Measurements from ENCODE around the gene GNB1.

- TF ChIP-seq POLR2A (IDR thresholded peaks at IDR 0.05), result no peak
- TF ChIP-seq CTCF (IDR thresholded peaks at IDR 0.05), result no peak
Measured at GRCh38 chr1:1768249-1768992, 122.5 kb downstream of the GNB1 start.
